Measurements from ENCODE around the gene FSCN2.

FSCN2 gene

GRCh38 chr17:81482673-81483072 is 45.5 kb upstream of the FSCN2 start:
- no peak overlapping the region for H3K4me3 ChIP-seq (ENCODE audit: control insufficient read depth, low read depth, low read length)
- TF ChIP-seq CTCF (IDR thresholded peaks at IDR 0.05; ENCODE audit: control insufficient read depth, insufficient read depth, low read depth, low read length, missing control alignments): no peak
- no peak for DNase-seq (ENCODE audit: low read depth)

GRCh38 chr17:81483085-81483861 is 44.9 kb upstream of the FSCN2 start:
- TF ChIP-seq CTCF (IDR thresholded peaks at IDR 0.05; ENCODE audit: control insufficient read depth, insufficient read depth, low read depth, low read length, missing control alignments): no peak
- H3K4me3 ChIP-seq (ENCODE audit: control insufficient read depth, low read depth, low read length): no peak overlapping the region
- DNase-seq (ENCODE audit: low read depth): no peak

GRCh38 chr17:81483862-81484194 is 44.3 kb upstream of the FSCN2 start:
- TF ChIP-seq CTCF (IDR thresholded peaks at IDR 0.05; ENCODE audit: control insufficient read depth, insufficient read depth, low read depth, low read length, missing control alignments): no peak
- no peak for DNase-seq (ENCODE audit: low read depth)
- H3K4me3 ChIP-seq (ENCODE audit: control insufficient read depth, low read depth, low read length): peak overlapping the region; percentile 45

GRCh38 chr17:81484195-81484979 is 43.8 kb upstream of the FSCN2 start:
- DNase-seq (ENCODE audit: low read depth): no peak
- H3K4me3 ChIP-seq (ENCODE audit: control insufficient read depth, low read depth, low read length): peak overlapping the region; percentile 45
- peak; percentile 57 for TF ChIP-seq CTCF (IDR thresholded peaks at IDR 0.05; ENCODE audit: control insufficient read depth, insufficient read depth, low read depth, low read length, missing control alignments)

GRCh38 chr17:81486199-81486810 is 41.9 kb upstream of the FSCN2 start:
- TF ChIP-seq CTCF (IDR thresholded peaks at IDR 0.05; ENCODE audit: control insufficient read depth, insufficient read depth, low read depth, low read length, missing control alignments): no peak
- no peak for DNase-seq (ENCODE audit: low read depth)
- H3K4me3 ChIP-seq (ENCODE audit: control insufficient read depth, low read depth, low read length): no peak overlapping the region

GRCh38 chr17:81487089-81487486 is 41.1 kb upstream of the FSCN2 start:
- TF ChIP-seq CTCF (IDR thresholded peaks at IDR 0.05; ENCODE audit: control insufficient read depth, insufficient read depth, low read depth, low read length, missing control alignments): no peak
- no peak overlapping the region for H3K4me3 ChIP-seq (ENCODE audit: control insufficient read depth, low read depth, low read length)
- no peak for DNase-seq (ENCODE audit: low read depth)

All from AG09309 (cell line).